SK-N-SH (cell line): ENCODE results near the gene PDZRN4.

Source experiments
- CHD2 ChIP-seq: fragments of 150-350 bp; IDR thresholded peaks from 2 replicates; pipeline ENCODE4 v1.6.1; 2018; ENCODE audit warnings: low read length; ENCODE audit not compliant: partially characterized antibody
- CTCF ChIP-seq: fragments of 200-600 bp; sonication (generic); IDR thresholded peaks from 2 replicates; pipeline ENCODE4 v1.6.1; 2017; ENCODE audit warnings: antibody characterized with exemption, mild to moderate bottlenecking, moderate library complexity
- EP300 ChIP-seq, 2 experiments: IDR thresholded peaks; 2 replicates each; pipeline versions ENCODE4 v1.4.0 to v1.6.1; 2012; ENCODE audit warnings: borderline replicate concordance in 1 of 2, low read depth in 1 of 2, low read length in 1 of 2
- EZH2phosphoT487 ChIP-seq: fragments of 200-600 bp; sonication (generic); IDR thresholded peaks from 2 replicates; pipeline ENCODE4 v1.6.1; 2017; ENCODE audit warnings: low read depth, mixed run types, mild to moderate bottlenecking, antibody characterized with exemption, moderate library complexity, borderline replicate concordance
- FOSL2 ChIP-seq: IDR thresholded peaks from 2 replicates; pipeline ENCODE4 v1.4.0; 2012; ENCODE audit warnings: low read depth, mild to moderate bottlenecking, moderate library complexity, borderline replicate concordance
- MEF2A ChIP-seq: IDR thresholded peaks from 2 replicates; pipeline ENCODE4 v1.4.0; 2012; ENCODE audit warnings: low read depth, borderline replicate concordance
- POLR2AphosphoS5 ChIP-seq: IDR thresholded peaks from 2 replicates; pipeline ENCODE4 v1.6.1; 2012; ENCODE audit warnings: low read depth, low read length
- RAD21 ChIP-seq: IDR thresholded peaks from 2 replicates; pipeline ENCODE4 v1.6.1; 2012; ENCODE audit warnings: mild to moderate bottlenecking, low read length
- REST ChIP-seq: IDR thresholded peaks from 2 replicates; pipeline ENCODE4 v1.6.1; 2012; ENCODE audit warnings: mild to moderate bottlenecking, low read depth, low read length, moderate library complexity
- SIN3A ChIP-seq: IDR thresholded peaks from 2 replicates; pipeline ENCODE4 v1.6.1; 2012; ENCODE audit warnings: low read depth, mild to moderate bottlenecking, low read length, moderate library complexity, borderline replicate concordance
- SMC3 ChIP-seq: IDR thresholded peaks from 2 replicates; pipeline ENCODE4 v1.6.1; 2012; ENCODE audit warnings: low read depth, low read length, improper control_type of control experiment
- TEAD4 ChIP-seq: IDR thresholded peaks from 2 replicates; pipeline ENCODE4 v1.4.0; 2012; ENCODE audit warnings: mild to moderate bottlenecking, borderline replicate concordance; ENCODE audit not compliant: insufficient read depth

- TF ChIP-seq CTCF: no peak
- no peak for TF ChIP-seq CHD2
- TF ChIP-seq SMC3: no peak
- TF ChIP-seq FOSL2: no peak
- TF ChIP-seq MEF2A: no peak
- no peak for TF ChIP-seq RAD21
- TF ChIP-seq TEAD4: no peak
- no peak for TF ChIP-seq EP300 (IDR thresholded peaks at IDR 0.05; ENCODE audit: borderline replicate concordance in 1 of 2, low read depth in 1 of 2, low read length in 1 of 2)
- no peak for TF ChIP-seq REST
- no peak for TF ChIP-seq POLR2AphosphoS5
- TF ChIP-seq SIN3A: no peak
- no peak for TF ChIP-seq EZH2phosphoT487
Observed at GRCh38 chr12:41514021-41514777, 326.1 kb downstream of the PDZRN4 start.
